Right lobe of liver (tissue), 4 donors: ENCODE results near the gene NAT10.

Experiments used
- CTCF ChIP-seq, 4 donors: fragments of 200-600 bp in 3 of 4; fragments of 450-650 bp in 1 of 4; IDR thresholded peaks; one replicate each; pipeline versions ENCODE4 v1.5.1 to v1.8.0; 2016 to 2022; ENCODE audit warnings: antibody characterized with exemption in 4 of 4, mild to moderate bottlenecking in 2 of 4
- POLR2A ChIP-seq: fragments of 450-650 bp; IDR thresholded peaks from one replicate; pipeline ENCODE4 v1.6.1; 2017; ENCODE audit warnings: antibody characterized with exemption, mild to moderate bottlenecking
- donor health status: DM: no; HTN: no; CAD: no.
- donor health status: DM: no; HTN: no; CAD: no.
- donor health status: DM: no; HTN: yes; CAD: no.

- TF ChIP-seq CTCF (IDR thresholded peaks at IDR 0.05) (no peak), POLR2A (no peak)
These were observed 55.9 kb downstream of the NAT10 start for GRCh38 chr11:34161361-34161760.
